ENCODE measurements around the gene LTA.
A peak's percentile ranks its signal among the peaks of the same experiment; 100 is the strongest.

LTA gene

GRCh38 chr6:31579119-31579505 lies 7.0 kb downstream of the LTA start:
- Histone ChIP-seq H3K4me1 (ENCODE audit: control insufficient read depth, insufficient read depth, low read length) (peaks cover 3% of the 10 kb centered on the region), H3K27ac (ENCODE audit: low read depth, low read length) (no peak overlapping the region), H3K36me3 (ENCODE audit: control insufficient read depth, insufficient read depth, low read length) (no peaks in the 10 kb centered on the region), H3K27me3 (ENCODE audit: control insufficient read depth, insufficient read depth, low read length) (no peaks in the 10 kb centered on the region), H3K4me3 (ENCODE audit: low read length) (no peak overlapping the region), H3K9ac (ENCODE audit: low read length) (no peak overlapping the region)

- Histone ChIP-seq H3K27me3 (ENCODE audit: control insufficient read depth, insufficient read depth, low read length) (no peaks in the 10 kb centered on the region), H3K9ac (ENCODE audit: low read length) (no peak overlapping the region), H3K27ac (ENCODE audit: low read depth, low read length) (no peak overlapping the region), H3K36me3 (ENCODE audit: control insufficient read depth, insufficient read depth, low read length) (no peaks in the 10 kb centered on the region), H3K4me1 (ENCODE audit: control insufficient read depth, insufficient read depth, low read length) (peaks cover 3% of the 10 kb centered on the region), H3K4me3 (ENCODE audit: low read length) (no peak overlapping the region)
Observed at GRCh38 chr6:31579546-31580437, 7.7 kb downstream of the LTA start.

- no peaks in the 10 kb centered on the region for H3K27me3 ChIP-seq (ENCODE audit: control insufficient read depth, insufficient read depth, low read length)
- H3K9ac ChIP-seq (ENCODE audit: low read length): peak overlapping the region; percentile 8
- H3K27ac ChIP-seq (ENCODE audit: low read depth, low read length): peak overlapping the region; percentile 86
- peak overlapping the region; percentile 97 for H3K4me3 ChIP-seq (ENCODE audit: low read length)
- no peaks in the 10 kb centered on the region for H3K4me1 ChIP-seq (ENCODE audit: control insufficient read depth, insufficient read depth, low read length)
- H3K36me3 ChIP-seq (ENCODE audit: control insufficient read depth, insufficient read depth, low read length): no peaks in the 10 kb centered on the region
Observed at GRCh38 chr6:31580438-31580740, 8.3 kb downstream of the LTA start.

- Histone ChIP-seq H3K36me3 (ENCODE audit: control insufficient read depth, insufficient read depth, low read length) (no peaks in the 10 kb centered on the region), H3K27ac (ENCODE audit: low read depth, low read length) (peak overlapping the region; percentile 86), H3K9ac (ENCODE audit: low read length) (peak overlapping the region; percentile 97), H3K27me3 (ENCODE audit: control insufficient read depth, insufficient read depth, low read length) (no peaks in the 10 kb centered on the region), H3K4me3 (ENCODE audit: low read length) (peak overlapping the region; percentile 97), H3K4me1 (ENCODE audit: control insufficient read depth, insufficient read depth, low read length) (no peaks in the 10 kb centered on the region)
Observed at GRCh38 chr6:31580807-31581433, 8.8 kb downstream of the LTA start.

- peak overlapping the region; percentile 97 for H3K9ac ChIP-seq (ENCODE audit: low read length)
- no peaks in the 10 kb centered on the region for H3K36me3 ChIP-seq (ENCODE audit: control insufficient read depth, insufficient read depth, low read length)
- no peaks in the 10 kb centered on the region for H3K27me3 ChIP-seq (ENCODE audit: control insufficient read depth, insufficient read depth, low read length)
- H3K27ac ChIP-seq (ENCODE audit: low read depth, low read length): peak overlapping the region; percentile 86
- peak overlapping the region; percentile 97 for H3K4me3 ChIP-seq (ENCODE audit: low read length)
- H3K4me1 ChIP-seq (ENCODE audit: control insufficient read depth, insufficient read depth, low read length): no peaks in the 10 kb centered on the region
Observed at GRCh38 chr6:31581434-31582229, 9.5 kb downstream of the LTA start.

- Histone ChIP-seq H3K27ac (ENCODE audit: low read depth, low read length) (peak within 1 kb of the TSS; percentile 86), H3K9ac (ENCODE audit: low read length) (peak within 1 kb of the TSS; percentile 97), H3K27me3 (ENCODE audit: control insufficient read depth, insufficient read depth, low read length) (no peaks in the 10 kb centered on the region), H3K36me3 (ENCODE audit: control insufficient read depth, insufficient read depth, low read length) (no peaks in the 10 kb centered on the region), H3K4me1 (ENCODE audit: control insufficient read depth, insufficient read depth, low read length) (no peaks in the 10 kb centered on the region), H3K4me3 (ENCODE audit: low read length) (peak within 1 kb of the TSS; percentile 97)
Observed at GRCh38 chr6:31582230-31582643, 10.1 kb downstream of the LTA start, which contains the start of gene LTB. LTB (minus strand) TSS chr6:31582424; CDS start chr6:31582417, 7 bp downstream.

GRCh38 chr6:31585491-31585890 lies 13.4 kb downstream of the LTA start:
- Histone ChIP-seq H3K27me3 (ENCODE audit: control insufficient read depth, insufficient read depth, low read length) (peaks cover 5% of the 10 kb centered on the region), H3K4me1 (ENCODE audit: control insufficient read depth, insufficient read depth, low read length) (no peaks in the 10 kb centered on the region), H3K4me3 (ENCODE audit: low read length) (no peak overlapping the region), H3K27ac (ENCODE audit: low read depth, low read length) (no peak overlapping the region), H3K36me3 (ENCODE audit: control insufficient read depth, insufficient read depth, low read length) (no peaks in the 10 kb centered on the region), H3K9ac (ENCODE audit: low read length) (no peak overlapping the region)

- H3K4me1 ChIP-seq (ENCODE audit: control insufficient read depth, insufficient read depth, low read length): no peaks in the 10 kb centered on the region
- H3K4me3 ChIP-seq (ENCODE audit: low read length): no peak within 1 kb of the TSS
- H3K27me3 ChIP-seq (ENCODE audit: control insufficient read depth, insufficient read depth, low read length): peaks cover 5% of the 10 kb centered on the region
- H3K9ac ChIP-seq (ENCODE audit: low read length): no peak within 1 kb of the TSS
- H3K36me3 ChIP-seq (ENCODE audit: control insufficient read depth, insufficient read depth, low read length): no peaks in the 10 kb centered on the region
- no peak within 1 kb of the TSS for H3K27ac ChIP-seq (ENCODE audit: low read depth, low read length)
Observed at GRCh38 chr6:31586008-31586407, 13.9 kb downstream of the LTA start, which contains the start of gene LST1. LST1 (plus strand) TSS chr6:31586277; CDS start chr6:31587300, 1,023 bp downstream.

GRCh38 chr6:31586599-31587281 lies 14.7 kb downstream of the LTA start:
- H3K4me1 ChIP-seq (ENCODE audit: control insufficient read depth, insufficient read depth, low read length): no peaks in the 10 kb centered on the region
- no peaks in the 10 kb centered on the region for H3K36me3 ChIP-seq (ENCODE audit: control insufficient read depth, insufficient read depth, low read length)
- H3K4me3 ChIP-seq (ENCODE audit: low read length): no peak overlapping the region
- H3K27ac ChIP-seq (ENCODE audit: low read depth, low read length): no peak overlapping the region
- H3K27me3 ChIP-seq (ENCODE audit: control insufficient read depth, insufficient read depth, low read length): peaks cover 5% of the 10 kb centered on the region
- no peak overlapping the region for H3K9ac ChIP-seq (ENCODE audit: low read length)

GRCh38 chr6:31587791-31588777 lies 16.0 kb downstream of the LTA start:
- H3K9ac ChIP-seq (ENCODE audit: low read length): peak overlapping the region; percentile 29
- no peak overlapping the region for H3K4me3 ChIP-seq (ENCODE audit: low read length)
- H3K27me3 ChIP-seq (ENCODE audit: control insufficient read depth, insufficient read depth, low read length): peaks cover 5% of the 10 kb centered on the region
- H3K36me3 ChIP-seq (ENCODE audit: control insufficient read depth, insufficient read depth, low read length): no peaks in the 10 kb centered on the region
- H3K27ac ChIP-seq (ENCODE audit: low read depth, low read length): no peak overlapping the region
- H3K4me1 ChIP-seq (ENCODE audit: control insufficient read depth, insufficient read depth, low read length): no peaks in the 10 kb centered on the region
